ENCODE measurements around the gene LDB3.

GRCh38 chr10:86658261-86658741, 10.0 kb upstream of the LDB3 start:
- TF ChIP-seq ISL1 (CRISPR knock-in tag; IDR thresholded peaks at IDR 0.05) (no peak), BACH2 (CRISPR knock-in tag; IDR thresholded peaks at IDR 0.05; ENCODE audit: borderline replicate concordance) (no peak), CREB5 (CRISPR knock-in tag; IDR thresholded peaks at IDR 0.05; ENCODE audit: low read depth) (no peak), ZNF565 (CRISPR knock-in tag; conservative IDR thresholded peaks at IDR 0.05; ENCODE audit: low read depth) (no peak)
